ENCODE measurements around the gene TNFAIP8. TPM values are rescaled to one million over a fixed set of nuclear protein-coding genes. Genes with fewer than 3 reads are reported as not detected.

TNFAIP8 gene
- total and polyA plus RNA-seq, 2 of the 13 experiments (the other 11 are each of a cell fraction or from before 2014, with no cell fraction given) = 6.4 to 11.2 TPM

DNA sequence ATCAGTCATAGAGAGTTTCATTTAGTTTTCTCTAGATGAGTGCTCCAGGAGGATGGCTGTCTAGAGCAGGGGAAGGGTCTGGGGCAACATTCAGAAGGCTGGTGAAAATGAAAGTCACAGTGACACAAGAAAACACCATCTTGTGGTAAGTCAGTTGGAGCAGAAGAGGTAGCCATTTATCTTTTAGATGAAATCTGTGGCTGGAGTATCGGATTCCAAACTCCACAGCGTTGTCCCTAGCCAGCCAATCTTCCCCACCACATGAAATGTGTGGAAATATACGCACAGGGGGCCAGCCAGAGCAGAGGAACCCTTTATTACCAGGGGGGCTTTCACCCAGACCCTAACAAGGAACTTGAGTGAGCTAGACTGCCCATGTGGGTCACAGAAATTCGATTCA is 15.9 kb upstream of the TNFAIP8 start (continued):
- TF ChIP-seq TRIM22 (IDR thresholded peaks at IDR 0.05) (no peak), ZNF367 (CRISPR knock-in tag; IDR thresholded peaks at IDR 0.05; ENCODE audit: borderline replicate concordance) (no peak), HNRNPUL1 (IDR thresholded peaks at IDR 0.05; ENCODE audit: low read depth, low read length) (no peak), NAIF1 (CRISPR knock-in tag; IDR thresholded peaks at IDR 0.05; ENCODE audit: borderline replicate concordance) (no peak), TCF7 (IDR thresholded peaks at IDR 0.05; ENCODE audit: low read depth) (no peak)

- Histone ChIP-seq H3K79me2 (ENCODE audit: insufficient read depth, low read length) (no peaks in the 10 kb centered on the region), H3K27me3 (ENCODE audit: control insufficient read depth in 1 of 2, insufficient read depth in 2 of 2, low read length in 2 of 2) (no peaks in the 10 kb centered on the region), H3K4me1 (ENCODE audit: insufficient read depth, low read length) (peaks cover 8% of the 10 kb centered on the region; the same call in 1 of the 2 replicates), H4K20me1 (ENCODE audit: insufficient read depth, low read length) (no peaks in the 10 kb centered on the region), H3K27ac (ENCODE audit: extremely low read length, insufficient read depth, low read length) (no peak overlapping the region), H3K9ac (ENCODE audit: insufficient read depth, low read depth, low read length) (no peak overlapping the region), H3K4me3 (replicated peaks in 1 of 3; ENCODE audit: insufficient read depth in 1 of 3, low read depth in 2 of 3, low read length in 3 of 3) (no peak overlapping the region), H3K36me3 (replicated peaks in 1 of 2; ENCODE audit: control insufficient read depth in 1 of 2, insufficient read depth in 2 of 2, low read length in 2 of 2) (no peaks in the 10 kb centered on the region), H3K9me3 (ENCODE audit: low read length) (no peaks in the 10 kb centered on the region), H2AFZ (ENCODE audit: low read length) (no peak overlapping the region), H3K4me2 (ENCODE audit: low read depth, low read length) (no peak overlapping the region)
- ATAC-seq (no peak), FAIRE-seq (no peak), DNase-seq (ENCODE audit: low spot score) (no peak)
- ChIA-PET POLR2A (no interaction called here), CTCF (ENCODE audit: low intra/inter-chr PET ratio, low total read pairs) (no interaction called here)
- in situ Hi-C loops (cut with HindIII; ENCODE audit: extremely low pct_ligation_motif_present, low pct_unique_long_range_greater_than_20kb) (no loop called here), intact Hi-C loops (cut with micrococcal nuclease; ENCODE audit: unreplicated experiment) (no loop called here)
- BruUV-seq (replicated peaks) = no TSS peak
- TF ChIP-seq ZNF543 (CRISPR knock-in tag; IDR thresholded peaks at IDR 0.05) (no peak), HOXD1 (CRISPR knock-in tag; IDR thresholded peaks at IDR 0.05) (no peak), ELF1 (CRISPR knock-in tag; IDR thresholded peaks at IDR 0.05) (no peak), BCL6 (CRISPR knock-in tag; IDR thresholded peaks at IDR 0.05) (no peak), KLF15 (CRISPR knock-in tag; IDR thresholded peaks at IDR 0.05; ENCODE audit: borderline replicate concordance) (no peak), HDAC1 (CRISPR knock-in tag; IDR thresholded peaks at IDR 0.05) (no peak), ARNT (IDR thresholded peaks at IDR 0.05) (no peak), ZNF280D (CRISPR knock-in tag; IDR thresholded peaks at IDR 0.05) (no peak), GATAD2A (CRISPR knock-in tag; IDR thresholded peaks at IDR 0.05) (no peak), MYNN (CRISPR knock-in tag; IDR thresholded peaks at IDR 0.05; ENCODE audit: low read depth) (no peak), PHB2 (IDR thresholded peaks at IDR 0.05; ENCODE audit: partially characterized antibody) (no peak), KAT8 (CRISPR knock-in tag; IDR thresholded peaks at IDR 0.05) (no peak)
- WGBS (ENCODE audit: low lambda C conversion rate) = 93% methylated on average over 11 of the region's 11 CpGs
Measured at GRCh38 chr5:119340597-119341218, 15.1 kb upstream of the TNFAIP8 start.

Data from HepG2 (cell line).